A549 (cell line): ENCODE results near the gene AGAP3. TPM values are rescaled to one million over a fixed set of nuclear protein-coding genes. Genes with fewer than 3 reads are reported as not detected.

Source experiments
- ATAC-seq, 2 experiments: fragments of 200-7000 bp in 1 of 2; fragments of >200 bp in 1 of 2; cut with Nextera tagmentation in 1 of 2; cut with Tn5 transposase in 1 of 2; 3 replicates each; pipeline versions ENCODE4 v1.8.0 to v1.9.1; 2018 to 2020; ENCODE audit warnings: mild to moderate bottlenecking in 1 of 2, moderate library complexity in 1 of 2
- CTCF ChIA-PET: fragments of 300-600 bp; sonication (Branson Sonifier 250); formaldehyde crosslinking; extraction: SDS; loops from one replicate; lab custom pipeline; 2021; ENCODE audit warnings: antibody characterized with exemption, inconsistent platforms; lab: Yijun Ruan, JAX
- POLR2A ChIA-PET: fragments of 350-600 bp; formaldehyde crosslinking; extraction: SDS; loops from one replicate; lab custom pipeline; 2021; ENCODE audit warnings: antibody characterized with exemption, inconsistent platforms; lab: Yijun Ruan, JAX
- DNase-seq, 2 experiments: peaks; one replicate each; pipeline versions ENCODE4 v3.0.0 to v3.0.0-alpha.2; 2011 to 2016; ENCODE audit warnings: low read depth in 1 of 2, low spot score in 1 of 2
- FAIRE-seq: peaks from 2 replicates; lab custom pipeline; 2011; peaks lifted over from hg19 to GRCh38; lab: Jason Lieb, UNC
- H3K27ac ChIP-seq, 2 experiments: fragments of >200 bp; sonication (Bioruptor Twin); formaldehyde crosslinking; 3 replicates each; pipeline ENCODE4 v1.5.1; 2016 to 2017
- H3K4me1 ChIP-seq: fragments of >200 bp; sonication (Bioruptor Twin); formaldehyde crosslinking; 3 replicates; pipeline ENCODE4 v1.6.1; 2016
- H3K4me2 ChIP-seq: fragments of >200 bp; sonication (Bioruptor Twin); formaldehyde crosslinking; 3 replicates; pipeline ENCODE4 v1.6.1; 2016
- H3K4me3 ChIP-seq: fragments of >200 bp; sonication (Bioruptor Twin); formaldehyde crosslinking; 3 replicates; pipeline ENCODE4 v1.5.1; 2016
- H3K9me3 ChIP-seq: fragments of >200 bp; sonication (Bioruptor Twin); formaldehyde crosslinking; 3 replicates; pipeline ENCODE4 v1.6.1; 2016
- BHLHE40 ChIP-seq: IDR thresholded peaks from 2 replicates; pipeline ENCODE4 v1.6.1; 2012; ENCODE audit warnings: low read depth, low read length, inconsistent platforms
- CBX8 ChIP-seq: fragments of 200-600 bp; sonication (generic); IDR thresholded peaks from 2 replicates; pipeline ENCODE4 v1.6.1; 2016
- CEBPB ChIP-seq, 2 experiments: fragments of >200 bp in 1 of 2; sonication (Bioruptor Twin) in 1 of 2; formaldehyde crosslinking in 1 of 2; IDR thresholded peaks; 2 replicates each; pipeline ENCODE4 v1.6.1; 2012 to 2016
- CHD4 ChIP-seq: fragments of 200-600 bp; sonication (generic); IDR thresholded peaks from 2 replicates; pipeline ENCODE4 v1.6.1; 2016; ENCODE audit warnings: antibody characterized with exemption, mild to moderate bottlenecking, borderline replicate concordance
- EHF ChIP-seq: fragments of 250-450 bp; sonication (Bioruptor Pico); IDR thresholded peaks from 2 replicates; pipeline ENCODE4 v1.5.0; 2020; ENCODE audit warnings: mild to moderate bottlenecking
- EHMT2 ChIP-seq: fragments of 200-600 bp; sonication (generic); IDR thresholded peaks from 2 replicates; pipeline ENCODE4 v1.6.1; 2016; ENCODE audit warnings: antibody characterized with exemption, low read depth, mild to moderate bottlenecking, moderate library complexity
- EP300 ChIP-seq, 2 experiments: fragments of >200 bp; sonication (Bioruptor Twin); formaldehyde crosslinking; IDR thresholded peaks; 2 replicates in 1 of 2; 3 replicates in 1 of 2; pipeline ENCODE4 v1.6.1; 2016 to 2017
- ESRRA ChIP-seq: fragments of 150-350 bp; IDR thresholded peaks from 2 replicates; pipeline ENCODE4 v1.6.1; 2014; ENCODE audit warnings: mild to moderate bottlenecking, low read length, borderline replicate concordance
- FOSL2 ChIP-seq, 2 experiments: fragments of 450-650 bp in 1 of 2; fragments of >200 bp in 1 of 2; sonication (Bioruptor Twin) in 1 of 2; formaldehyde crosslinking; IDR thresholded peaks; 2 replicates each; pipeline versions ENCODE4 v1.5.0 to v1.6.1; 2016 to 2020; ENCODE audit warnings: mild to moderate bottlenecking in 1 of 2, moderate library complexity in 1 of 2
- HOXA7 ChIP-seq: fragments of 250-450 bp; sonication (Bioruptor Pico); IDR thresholded peaks from 2 replicates; pipeline ENCODE4 v1.5.0; 2020; ENCODE audit warnings: mild to moderate bottlenecking, moderate library complexity
- KDM5A ChIP-seq: fragments of 200-600 bp; sonication (generic); IDR thresholded peaks from 2 replicates; pipeline ENCODE4 v1.6.1; 2016; ENCODE audit warnings: antibody characterized with exemption, mild to moderate bottlenecking
- MAFK ChIP-seq: fragments of 450-650 bp; IDR thresholded peaks from 2 replicates; pipeline ENCODE4 v1.6.1; 2014; ENCODE audit not compliant: partially characterized antibody
- POLR2AphosphoS2 ChIP-seq: conservative IDR thresholded peaks from 2 replicates; pipeline ENCODE4 v1.6.1; 2012; ENCODE audit warnings: low read length, improper control_type of control experiment, inconsistent platforms
- RCOR1 ChIP-seq: fragments of 150-350 bp; IDR thresholded peaks from 2 replicates; pipeline ENCODE4 v1.6.1; 2014; ENCODE audit warnings: antibody characterized with exemption, low read length, low read depth
- RNF2 ChIP-seq: fragments of 200-600 bp; sonication (generic); IDR thresholded peaks from 2 replicates; pipeline ENCODE4 v1.6.1; 2016; ENCODE audit warnings: low read depth, mild to moderate bottlenecking, antibody characterized with exemption, moderate library complexity, borderline replicate concordance
- SMC3 ChIP-seq: fragments of >200 bp; sonication (Bioruptor Twin); formaldehyde crosslinking; IDR thresholded peaks from 3 replicates; pipeline ENCODE4 v1.6.1; 2018; ENCODE audit warnings: inconsistent platforms
- TFCP2L1 ChIP-seq: fragments of 250-450 bp; sonication (Bioruptor Pico); IDR thresholded peaks from 2 replicates; pipeline ENCODE4 v1.5.0; 2021; ENCODE audit warnings: mild to moderate bottlenecking
- TP53 ChIP-seq: fragments of 250-450 bp; sonication (Bioruptor Pico); IDR thresholded peaks from 2 replicates; pipeline ENCODE4 v1.5.0; 2021; ENCODE audit warnings: mild to moderate bottlenecking, moderate library complexity
- ZC3H11A ChIP-seq: fragments of 450-650 bp; IDR thresholded peaks from 2 replicates; pipeline ENCODE4 v1.6.1; 2014; ENCODE audit warnings: antibody characterized with exemption, mild to moderate bottlenecking
- WGBS: methylation state at CpG from one replicate; pipeline ENCODE4 v1.1.6; 2017; ENCODE audit errors: missing lambda C conversion rate; 5-methylcytosine and 5-hydroxymethylcytosine counted together
- polyA plus RNA-seq, 4 experiments: library from polyadenylated mRNA; depleted of rRNA in 3 of 4; stranded (reverse); fragments of >200 nt; fragmentation: RNase III in 1 of 4; extraction: RNeasy Plus Mini Kit Qiagen cat#74134 plus additional on column Dnase treatment in 1 of 4; gene quantifications; 2 replicates in 3 of 4; 3 replicates in 1 of 4; pipeline ENCODE4 v1.2.3, GENCODE V29; 2011 to 2017
- TF ChIP-seq, protein P1 (sequence below): IDR thresholded peaks from 2 replicates; pipeline ENCODE4 v1.6.1; 2012
- TF ChIP-seq, protein P2 (sequence below): fragments of 450-650 bp; IDR thresholded peaks from 2 replicates; pipeline ENCODE4 v1.6.1; 2014; ENCODE audit warnings: antibody characterized with exemption
- TF ChIP-seq, protein P3 (sequence below): fragments of 250-450 bp; sonication (Bioruptor Pico); IDR thresholded peaks from 2 replicates; pipeline ENCODE4 v1.5.0; 2020; ENCODE audit warnings: low read depth, mild to moderate bottlenecking, moderate library complexity

Gene AGAP3
- polyA plus RNA-seq, 2 of the 4 experiments (the other 2 are of a cell fraction), result 33.8 to 45.9 TPM

DNA sequence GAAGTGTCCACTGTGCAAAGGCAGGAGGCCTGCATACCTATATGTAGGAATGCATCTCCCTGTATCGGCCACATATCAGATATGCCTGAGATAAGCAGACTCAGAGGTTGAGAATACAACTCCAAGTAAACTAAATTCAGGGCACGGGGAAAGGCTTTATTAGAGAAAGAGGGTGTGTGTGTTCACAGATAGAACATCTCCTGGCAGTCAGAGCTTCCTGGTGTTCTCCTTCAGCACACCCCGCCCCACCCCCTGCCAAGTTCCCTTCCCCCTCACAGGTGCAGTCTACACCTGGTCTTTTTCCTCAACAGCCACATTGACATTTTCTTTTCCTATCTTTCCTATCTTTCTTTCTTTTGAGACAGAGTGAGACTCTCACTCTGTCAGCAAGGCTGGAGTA, 64.1 kb downstream of the AGAP3 start (continued):
- TF ChIP-seq RNF2 (no peak), RCOR1 (no peak), CBX8 (no peak), ZC3H11A (no peak), HOXA7 (CRISPR knock-in tag) (no peak), CHD4 (no peak)

DNA sequence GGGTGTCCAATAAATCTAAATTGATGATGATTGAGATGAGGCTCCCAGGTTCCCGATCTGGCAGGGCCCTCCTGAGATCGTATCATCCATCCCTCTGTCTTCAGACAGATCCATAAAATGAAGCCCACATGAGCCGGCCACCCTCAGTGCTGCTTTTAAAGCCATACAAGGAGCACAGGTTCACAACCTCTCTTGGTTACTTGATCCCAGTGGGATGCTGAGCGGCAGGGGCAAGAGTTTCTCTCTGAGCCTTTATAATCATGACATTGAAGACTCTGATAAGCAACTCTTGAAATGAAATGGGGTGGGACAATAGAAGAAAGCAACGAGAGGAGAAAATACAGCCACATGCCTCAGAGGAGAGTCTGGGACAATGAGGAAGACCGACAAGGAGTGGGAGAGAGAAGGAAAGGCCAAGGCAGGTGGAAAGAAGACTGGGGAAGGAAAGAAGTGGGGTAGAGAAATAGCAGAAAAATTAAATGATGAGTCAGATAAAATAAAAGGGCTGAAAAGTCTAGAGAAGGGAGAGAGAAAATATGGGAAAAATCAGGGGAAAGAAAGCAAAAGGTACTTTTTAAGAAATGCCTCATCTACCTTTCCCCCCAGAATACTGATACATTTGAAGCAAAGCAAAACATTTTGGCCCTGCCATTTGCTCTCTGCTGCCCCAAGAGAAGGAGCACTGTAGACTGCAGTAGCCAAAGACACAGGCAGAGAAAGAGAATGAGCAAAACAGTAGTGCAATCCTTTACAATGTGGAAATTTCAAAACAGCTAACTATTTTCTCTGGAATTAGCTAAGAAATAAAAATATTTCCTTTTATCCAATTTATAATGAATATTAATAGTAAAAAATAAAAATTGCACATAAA, 66.6 kb downstream of the AGAP3 start:
- Histone ChIP-seq H3K4me2 (no peak overlapping the region), H3K4me1 (peaks cover 7% of the 10 kb centered on the region; the same call in 2 of the 3 replicates), H3K4me3 (no peak overlapping the region), H3K27ac (no peak overlapping the region), H3K9me3 (no peaks in the 10 kb centered on the region)
- WGBS, result 42% methylated on average over 6 of the region's 6 CpGs
- ChIA-PET POLR2A (no interaction called here), CTCF (interaction anchor here (0.7 to 5.5 kb wide), 6 partner anchors 14 to 1417 kb away, joined by 3 to 55 read pairs (median 3); partner anchors contain the start of gene GBX1)
- DNase-seq, result no peak
- ATAC-seq, result peak; percentile 49; a peak in 2 of 6 replicates
- no peak for FAIRE-seq
- no peak for TF ChIP-seq SMC3
- TF ChIP-seq MAFK, result peak; percentile 66
- no peak for TF ChIP-seq CEBPB (IDR thresholded peaks at IDR 0.05)
- TF ChIP-seq, protein P1, sequence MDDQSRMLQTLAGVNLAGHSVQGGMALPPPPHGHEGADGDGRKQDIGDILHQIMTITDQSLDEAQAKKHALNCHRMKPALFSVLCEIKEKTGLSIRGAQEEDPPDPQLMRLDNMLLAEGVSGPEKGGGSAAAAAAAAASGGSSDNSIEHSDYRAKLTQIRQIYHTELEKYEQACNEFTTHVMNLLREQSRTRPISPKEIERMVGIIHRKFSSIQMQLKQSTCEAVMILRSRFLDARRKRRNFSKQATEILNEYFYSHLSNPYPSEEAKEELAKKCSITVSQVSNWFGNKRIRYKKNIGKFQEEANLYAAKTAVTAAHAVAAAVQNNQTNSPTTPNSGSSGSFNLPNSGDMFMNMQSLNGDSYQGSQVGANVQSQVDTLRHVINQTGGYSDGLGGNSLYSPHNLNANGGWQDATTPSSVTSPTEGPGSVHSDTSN, result no peak
- no peak for TF ChIP-seq POLR2AphosphoS2

DNA sequence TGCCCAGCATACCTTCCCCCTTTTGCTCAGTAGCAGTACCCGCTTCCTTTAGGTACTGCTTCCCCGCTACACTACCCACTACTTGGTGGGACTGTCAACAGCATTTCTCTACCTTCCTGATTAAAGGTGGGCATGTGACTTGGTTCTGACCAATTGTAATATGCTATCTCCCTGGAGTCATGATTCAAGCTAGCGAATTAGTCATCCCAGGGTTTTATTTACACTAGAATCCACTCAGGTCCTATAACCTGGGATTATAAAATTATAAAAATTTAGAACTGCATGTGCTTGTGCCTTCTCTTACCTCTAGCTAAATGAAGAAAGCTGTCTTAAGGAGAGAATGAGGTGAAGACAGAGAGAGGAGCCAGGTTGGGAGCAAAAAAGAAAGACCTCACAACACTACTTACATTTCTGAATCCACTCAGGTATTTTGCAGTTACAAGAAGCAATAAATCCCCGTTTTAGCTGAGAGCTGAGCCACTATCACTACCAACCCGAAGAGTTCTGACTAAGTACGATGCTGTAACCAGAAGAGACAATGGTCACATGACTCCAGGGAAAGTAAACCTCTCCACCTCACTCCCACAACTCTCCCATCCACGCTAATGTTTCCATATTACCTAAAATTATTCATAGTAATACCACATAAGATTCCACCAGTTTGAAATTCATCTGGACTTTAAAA, 71.5 kb downstream of the AGAP3 start:
- H3K4me2 ChIP-seq, result peak overlapping the region; percentile 41
- H3K4me1 ChIP-seq, result peaks cover 9% of the 10 kb centered on the region; the same call in 2 of the 3 replicates
- TF ChIP-seq FOSL2 (IDR thresholded peaks at IDR 0.05), result no peak
- 0 out of 2 replicates have a peak, but pooled peaks have one; percentile 26 for TF ChIP-seq FOSL2 (CRISPR knock-in tag; IDR thresholded peaks at IDR 0.05)
- TF ChIP-seq EHMT2, result no peak
- TF ChIP-seq, protein P2, sequence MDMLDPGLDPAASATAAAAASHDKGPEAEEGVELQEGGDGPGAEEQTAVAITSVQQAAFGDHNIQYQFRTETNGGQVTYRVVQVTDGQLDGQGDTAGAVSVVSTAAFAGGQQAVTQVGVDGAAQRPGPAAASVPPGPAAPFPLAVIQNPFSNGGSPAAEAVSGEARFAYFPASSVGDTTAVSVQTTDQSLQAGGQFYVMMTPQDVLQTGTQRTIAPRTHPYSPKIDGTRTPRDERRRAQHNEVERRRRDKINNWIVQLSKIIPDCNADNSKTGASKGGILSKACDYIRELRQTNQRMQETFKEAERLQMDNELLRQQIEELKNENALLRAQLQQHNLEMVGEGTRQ, result peak; percentile 72
- no peaks in the 10 kb centered on the region for H3K9me3 ChIP-seq
- DNase-seq (peak; percentile 37 to 52), FAIRE-seq (no peak), ATAC-seq (peak; percentile 79 to 86)
- CTCF ChIA-PET, result interaction anchor here (0.7 to 5.5 kb wide), 8 partner anchors 9 to 290 kb away, joined by 3 to 55 read pairs (median 5); partner anchors contain the start of gene GBX1
- 46% methylated on average over 7 of the region's 7 CpGs for WGBS
- POLR2A ChIA-PET, result no interaction called here
- no peak overlapping the region for H3K4me3 ChIP-seq
- no peak overlapping the region for H3K27ac ChIP-seq

DNA sequence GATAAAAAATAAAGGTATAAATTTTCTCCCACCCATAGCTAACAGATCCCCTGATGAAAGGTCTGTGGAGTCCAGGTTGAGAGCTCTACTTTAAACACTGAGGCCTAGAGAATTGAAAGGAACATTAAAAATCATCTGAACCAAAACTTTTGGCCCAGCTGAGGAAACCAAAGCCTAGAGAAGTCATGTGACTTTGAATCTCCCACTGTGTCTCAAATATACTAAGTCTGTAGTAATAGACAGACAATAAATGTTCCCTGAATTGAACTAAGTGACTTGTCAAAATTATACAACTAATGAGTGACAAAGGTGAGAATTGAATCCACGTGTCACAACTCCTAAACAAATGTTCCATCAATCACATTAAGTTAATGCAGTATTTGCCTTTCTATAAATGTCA, 75.5 kb downstream of the AGAP3 start:
- WGBS, result 30% methylated on average over 1 of the region's 1 CpG
- TF ChIP-seq EHF (CRISPR knock-in tag) (no peak), ESRRA (no peak), KDM5A (no peak), TP53 (CRISPR knock-in tag) (no peak), BHLHE40 (no peak), CEBPB (IDR thresholded peaks at IDR 0.05) (no peak), EP300 (IDR thresholded peaks at IDR 0.05) (no peak), TFCP2L1 (CRISPR knock-in tag) (no peak), MAFK (no peak)
- TF ChIP-seq, protein P3, sequence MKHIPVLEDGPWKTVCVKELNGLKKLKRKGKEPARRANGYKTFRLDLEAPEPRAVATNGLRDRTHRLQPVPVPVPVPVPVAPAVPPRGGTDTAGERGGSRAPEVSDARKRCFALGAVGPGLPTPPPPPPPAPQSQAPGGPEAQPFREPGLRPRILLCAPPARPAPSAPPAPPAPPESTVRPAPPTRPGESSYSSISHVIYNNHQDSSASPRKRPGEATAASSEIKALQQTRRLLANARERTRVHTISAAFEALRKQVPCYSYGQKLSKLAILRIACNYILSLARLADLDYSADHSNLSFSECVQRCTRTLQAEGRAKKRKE (CRISPR knock-in tag), result no peak
- TF ChIP-seq, all 56 proteins: peak for 0
- H3K4me3 ChIP-seq, result no peak overlapping the region
- ChIA-PET POLR2A (no interaction called here), CTCF (interaction anchor here (1.2 to 2.4 kb wide), 4 partner anchors 13 to 143 kb away, joined by 3 to 9 read pairs (median 5); no protein-coding TSS in a partner anchor)
- FAIRE-seq (no peak), DNase-seq (no peak), ATAC-seq (no peak)
- H3K4me2 ChIP-seq, result no peak overlapping the region
- H3K9me3 ChIP-seq, result no peaks in the 10 kb centered on the region
- no peak overlapping the region for H3K27ac ChIP-seq
- H3K4me1 ChIP-seq, result peaks cover 9% of the 10 kb centered on the region; the same call in 2 of the 3 replicates
